C4-2B (cell line): ENCODE data around the gene TIGD7.

Experiments
- ZFX ChIP-seq: fragments of 450-650 bp; IDR thresholded peaks from 2 replicates; pipeline ENCODE4 v1.6.1; 2017
- TF ChIP-seq, protein P1 (sequence below): fragments of 450-650 bp; conservative IDR thresholded peaks from 2 replicates; pipeline ENCODE4 v1.5.1; 2017; ENCODE audit warnings: mild to moderate bottlenecking

DNA sequence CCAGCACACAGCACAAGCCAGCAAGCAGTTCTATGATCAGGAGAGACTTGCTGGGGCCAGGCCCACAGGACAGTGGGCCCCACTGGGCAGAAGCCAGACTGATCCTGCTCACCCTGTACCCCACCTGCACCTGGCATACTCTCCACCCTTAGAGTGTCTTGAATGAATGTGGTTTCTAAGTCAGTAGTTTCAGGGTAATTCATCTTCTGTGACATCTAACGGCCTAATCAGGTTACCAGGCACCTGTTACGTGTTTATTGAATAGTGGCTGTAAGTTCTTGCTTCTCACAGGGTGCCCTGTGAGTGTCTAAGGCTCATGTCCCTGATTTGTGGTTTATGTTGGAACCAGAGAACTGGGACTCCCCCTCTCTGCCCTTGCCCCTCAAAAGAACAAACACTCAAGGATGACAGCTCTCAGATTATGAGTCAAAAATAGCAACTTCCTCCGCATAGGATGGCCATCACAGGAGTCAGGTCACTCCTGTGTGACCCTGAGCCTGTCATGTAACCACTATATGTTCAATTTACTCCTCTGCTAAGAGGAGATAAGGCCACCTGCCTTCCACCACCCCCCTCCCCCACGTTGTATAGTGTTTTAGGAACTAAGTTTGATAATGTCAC lies 43.4 kb upstream of the TIGD7 start:
- TF ChIP-seq, protein P1, sequence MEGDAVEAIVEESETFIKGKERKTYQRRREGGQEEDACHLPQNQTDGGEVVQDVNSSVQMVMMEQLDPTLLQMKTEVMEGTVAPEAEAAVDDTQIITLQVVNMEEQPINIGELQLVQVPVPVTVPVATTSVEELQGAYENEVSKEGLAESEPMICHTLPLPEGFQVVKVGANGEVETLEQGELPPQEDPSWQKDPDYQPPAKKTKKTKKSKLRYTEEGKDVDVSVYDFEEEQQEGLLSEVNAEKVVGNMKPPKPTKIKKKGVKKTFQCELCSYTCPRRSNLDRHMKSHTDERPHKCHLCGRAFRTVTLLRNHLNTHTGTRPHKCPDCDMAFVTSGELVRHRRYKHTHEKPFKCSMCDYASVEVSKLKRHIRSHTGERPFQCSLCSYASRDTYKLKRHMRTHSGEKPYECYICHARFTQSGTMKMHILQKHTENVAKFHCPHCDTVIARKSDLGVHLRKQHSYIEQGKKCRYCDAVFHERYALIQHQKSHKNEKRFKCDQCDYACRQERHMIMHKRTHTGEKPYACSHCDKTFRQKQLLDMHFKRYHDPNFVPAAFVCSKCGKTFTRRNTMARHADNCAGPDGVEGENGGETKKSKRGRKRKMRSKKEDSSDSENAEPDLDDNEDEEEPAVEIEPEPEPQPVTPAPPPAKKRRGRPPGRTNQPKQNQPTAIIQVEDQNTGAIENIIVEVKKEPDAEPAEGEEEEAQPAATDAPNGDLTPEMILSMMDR = no peak
- TF ChIP-seq ZFX = no peak
